Eye (tissue), 1 donor: Measurements from ENCODE around the gene CFAP74.

ENCODE experiments used
- DNase-seq: peaks from one replicate; pipeline ENCODE4 v3.0.0-alpha.2; 2015

Gene CFAP74

DNA sequence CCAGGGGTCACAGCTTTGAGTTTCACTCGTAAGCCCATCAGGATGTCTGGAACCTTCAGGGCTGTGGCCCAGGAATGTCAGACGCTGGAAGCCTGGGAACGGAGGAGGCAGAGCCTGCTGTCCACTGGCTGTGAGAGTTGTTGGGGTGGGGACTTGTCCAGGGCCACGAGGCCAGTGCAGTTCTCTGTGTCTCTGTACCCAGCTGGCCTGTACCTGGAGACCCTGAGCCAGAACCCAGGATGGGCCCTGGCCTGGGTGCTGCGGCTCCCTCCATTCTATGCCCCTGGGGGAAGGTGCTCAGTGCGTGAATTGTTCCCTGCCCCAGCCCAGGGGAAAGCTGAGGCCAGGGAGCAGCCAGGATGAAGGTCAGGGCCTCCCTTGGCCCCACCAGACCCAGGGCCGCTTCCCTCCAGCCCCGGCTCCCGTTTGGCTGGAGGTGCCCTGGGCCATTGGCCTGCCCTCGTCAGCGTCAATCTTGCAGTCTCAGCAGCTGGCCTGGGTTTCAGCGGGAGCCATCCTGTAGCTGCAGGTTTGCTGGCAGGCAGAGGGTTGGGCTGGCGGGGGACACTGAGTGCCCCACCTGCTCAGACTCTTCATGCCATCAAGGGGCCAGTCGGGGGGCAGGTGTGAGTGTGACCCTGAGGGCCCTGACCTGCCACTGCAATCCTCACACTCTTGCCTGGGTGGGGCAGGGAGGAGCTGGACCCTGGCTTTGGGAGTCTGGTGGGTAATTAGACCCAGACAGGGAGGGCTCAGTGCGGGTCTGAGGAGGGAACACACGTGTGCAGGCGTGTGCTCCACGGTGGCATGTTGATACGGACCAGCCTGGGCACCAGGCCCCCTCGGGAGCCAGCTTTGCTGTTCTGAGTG lies 89.2 kb downstream of the CFAP74 start:
- DNase-seq = no peak

DNA sequence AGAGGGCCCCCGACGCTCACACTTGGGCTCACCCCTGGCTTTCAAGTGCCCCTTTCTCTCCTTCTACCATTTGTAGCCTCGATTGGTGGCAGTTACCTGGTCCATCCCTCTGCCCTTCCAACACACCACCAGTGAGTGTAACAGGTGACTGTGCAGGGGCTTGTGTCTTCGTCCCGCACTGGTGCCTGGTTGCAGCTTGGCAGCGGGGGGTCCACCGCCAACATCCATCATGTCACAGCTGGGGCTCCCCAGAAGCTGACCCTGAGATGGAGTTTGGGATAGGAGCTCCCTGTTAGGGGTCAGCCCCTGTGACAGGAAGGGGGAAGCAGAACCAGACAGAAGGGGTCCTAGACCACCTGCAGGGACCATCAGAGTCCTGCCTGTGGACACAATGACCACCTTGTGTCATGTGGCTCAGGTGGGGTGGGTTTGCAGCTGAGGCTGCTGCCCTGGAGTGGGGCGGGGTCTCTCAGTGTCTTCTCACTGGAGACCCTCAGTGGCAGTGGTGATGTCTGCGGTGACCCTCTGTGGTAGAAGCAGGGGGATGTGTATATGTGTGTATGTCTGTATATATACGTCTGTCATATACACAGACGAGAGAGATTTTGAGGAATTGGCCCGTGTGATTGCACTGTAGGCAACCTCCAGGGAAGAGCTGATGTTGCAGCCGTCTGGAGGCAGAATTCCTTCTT lies 92.1 kb downstream of the CFAP74 start:
- DNase-seq = no peak

DNA sequence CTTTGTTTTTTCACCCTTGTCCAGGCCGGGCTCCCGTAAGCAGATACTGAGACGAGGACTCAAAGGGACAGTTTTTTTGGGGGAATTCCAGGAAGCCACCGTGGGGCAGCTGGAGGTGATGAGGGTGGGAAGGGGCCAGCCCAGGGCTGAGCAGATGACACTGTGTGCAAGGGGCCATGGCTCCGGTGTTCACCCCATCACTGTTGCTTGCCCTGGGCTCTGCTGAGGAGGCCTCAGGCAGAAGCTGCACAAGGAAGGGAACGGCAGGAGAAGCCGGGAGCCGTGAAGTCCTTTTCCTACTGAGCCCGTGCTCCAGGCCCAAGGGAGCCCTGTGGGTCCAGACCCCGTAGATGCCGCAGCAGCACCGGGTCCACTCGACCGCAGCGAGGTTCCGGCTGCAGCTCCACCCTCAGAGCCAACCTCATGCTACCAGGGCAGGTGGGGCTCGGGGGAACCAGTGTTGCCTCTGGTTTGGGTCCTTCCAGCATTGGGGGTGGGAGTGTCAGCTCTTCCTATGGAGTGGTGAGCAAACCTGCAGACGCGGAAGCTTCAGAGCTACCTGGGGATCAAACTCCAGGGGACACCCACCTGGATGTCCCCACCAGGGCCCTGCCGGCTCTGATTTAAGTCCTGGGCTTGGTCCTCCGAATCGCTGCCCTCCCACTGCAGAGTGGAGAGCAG lies 92.8 kb downstream of the CFAP74 start:
- DNase-seq = no peak

DNA sequence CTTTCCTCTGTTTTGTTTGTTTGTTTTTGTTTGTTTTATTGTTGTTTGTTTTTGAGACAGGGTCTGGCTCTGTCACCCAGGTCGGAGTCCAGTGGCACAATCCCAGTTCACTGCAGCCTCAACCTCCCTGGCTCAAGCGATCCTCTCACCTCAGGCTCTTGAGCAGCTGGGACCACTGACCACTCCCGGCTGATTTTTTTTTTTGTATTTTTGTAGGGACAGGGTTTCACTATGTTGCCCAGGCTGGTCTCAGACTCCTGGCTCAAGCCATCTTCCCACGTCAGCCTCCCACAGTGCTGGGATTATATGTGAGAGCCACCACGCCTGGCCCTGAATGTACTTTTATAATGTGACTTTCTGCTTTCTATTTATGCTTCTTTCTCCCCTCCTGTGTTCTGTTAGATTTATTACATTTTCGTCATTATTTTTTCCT lies 93.5 kb downstream of the CFAP74 start:
- DNase-seq = no peak

DNA sequence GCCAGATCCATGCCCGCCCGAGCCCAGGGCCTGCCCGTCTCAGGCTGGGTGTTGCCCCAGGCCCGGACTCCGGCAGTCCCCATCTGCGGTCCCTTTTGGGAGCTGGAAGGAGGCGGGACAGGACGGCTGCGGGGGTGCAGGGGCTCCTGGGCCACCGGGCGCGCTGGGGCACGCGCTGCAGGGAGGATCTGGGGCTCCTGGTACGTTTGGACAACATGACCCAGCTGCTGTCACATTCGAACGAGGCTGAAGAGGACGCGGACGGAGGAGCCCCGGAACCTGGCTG lies 95.1 kb downstream of the CFAP74 start:
- no peak for DNase-seq

DNA sequence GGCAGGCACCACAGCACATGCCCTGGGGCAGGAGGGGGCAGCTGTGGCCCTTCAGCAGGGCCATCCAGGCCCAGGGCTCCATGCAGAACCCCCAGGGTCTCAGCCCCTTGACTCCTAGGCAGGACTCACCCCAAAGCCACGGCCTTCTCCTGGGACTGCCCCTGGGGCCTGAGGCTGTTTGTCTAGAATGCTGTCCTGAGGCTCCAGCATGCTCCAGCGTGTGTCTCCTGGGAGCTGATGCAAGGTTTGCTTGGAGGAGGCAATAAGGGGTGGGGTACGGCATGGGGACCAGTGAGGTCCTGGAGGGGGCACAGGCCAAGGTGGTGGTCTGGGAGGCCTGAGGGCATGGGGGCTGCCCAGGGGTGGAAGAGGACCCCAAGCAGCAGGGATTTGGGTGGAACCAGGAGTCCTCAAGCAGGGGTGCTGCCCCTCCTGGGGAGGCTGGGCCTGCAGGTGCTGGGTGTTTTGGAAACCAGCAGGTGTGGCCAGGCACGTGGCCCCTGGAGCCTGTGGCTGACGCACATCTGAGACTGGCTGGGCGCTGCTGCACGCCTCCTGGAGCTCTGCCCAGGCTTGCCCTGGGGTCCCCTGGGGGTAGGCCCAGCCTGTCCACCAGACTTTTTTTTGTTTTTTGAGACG lies 96.4 kb downstream of the CFAP74 start:
- no peak for DNase-seq

DNA sequence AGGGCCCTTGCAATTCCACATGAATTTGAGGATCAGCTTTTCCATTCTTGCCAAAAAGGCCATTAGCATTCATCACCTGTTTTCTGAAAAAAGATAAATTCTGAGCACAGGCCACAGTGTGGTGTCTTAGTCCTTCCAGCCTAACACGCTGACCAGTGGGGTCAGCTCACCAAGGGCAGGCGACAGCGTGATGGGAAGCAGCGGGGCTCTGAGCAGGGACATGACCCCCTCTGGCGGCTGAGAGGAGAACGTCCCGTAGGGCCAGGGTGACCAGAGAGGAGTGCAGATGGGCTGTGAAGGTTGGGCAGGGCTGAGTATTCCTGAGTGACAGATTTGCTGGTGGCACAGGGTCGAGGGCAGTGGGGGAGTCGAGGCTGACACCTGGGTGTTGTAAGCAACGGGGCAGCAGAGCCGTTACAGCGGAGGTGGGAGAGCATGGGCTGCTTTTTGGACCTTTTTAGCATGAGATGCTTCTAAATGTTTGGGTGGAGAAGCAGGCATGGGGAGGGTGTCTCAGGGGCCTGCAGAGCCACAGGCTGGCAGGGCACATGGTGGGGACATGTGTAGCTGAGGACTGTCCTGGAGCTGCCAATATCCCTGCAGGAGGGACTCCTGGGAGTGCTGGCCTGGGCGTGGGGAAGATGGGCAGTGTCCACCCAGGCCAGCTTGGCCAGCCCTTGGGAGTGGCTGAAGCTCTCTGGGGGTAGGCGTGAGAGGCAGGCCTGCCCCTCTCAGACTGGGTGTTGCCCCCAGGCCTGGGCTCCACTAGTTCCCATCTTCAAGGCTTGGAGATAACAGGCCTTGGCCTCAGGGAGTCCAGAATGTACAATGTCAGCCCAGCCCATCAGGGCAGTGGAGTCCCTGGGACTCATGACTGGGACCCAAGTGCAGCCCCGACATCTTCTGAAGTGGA lies 97.1 kb downstream of the CFAP74 start:
- peak; percentile 92 for DNase-seq

DNA sequence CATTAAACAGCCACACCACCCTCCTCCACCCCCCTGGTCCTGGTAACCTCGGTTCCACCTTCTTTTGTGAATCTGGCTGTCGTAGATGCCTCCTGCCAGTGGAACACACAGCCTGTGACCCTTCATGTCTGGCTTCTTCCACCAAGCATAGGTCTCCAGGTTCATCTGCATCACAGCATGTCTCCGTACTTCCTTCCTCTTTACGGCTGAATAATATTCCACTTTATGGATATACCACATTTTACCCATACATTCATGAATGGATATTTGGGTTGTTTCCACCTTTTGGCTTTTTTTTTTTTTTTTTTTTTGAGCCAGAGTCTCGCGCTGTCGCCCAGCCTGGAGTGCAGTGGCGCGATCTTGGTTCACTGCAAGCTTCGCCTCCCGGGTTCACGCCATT lies 100.4 kb downstream of the CFAP74 start:
- no peak for DNase-seq

DNA sequence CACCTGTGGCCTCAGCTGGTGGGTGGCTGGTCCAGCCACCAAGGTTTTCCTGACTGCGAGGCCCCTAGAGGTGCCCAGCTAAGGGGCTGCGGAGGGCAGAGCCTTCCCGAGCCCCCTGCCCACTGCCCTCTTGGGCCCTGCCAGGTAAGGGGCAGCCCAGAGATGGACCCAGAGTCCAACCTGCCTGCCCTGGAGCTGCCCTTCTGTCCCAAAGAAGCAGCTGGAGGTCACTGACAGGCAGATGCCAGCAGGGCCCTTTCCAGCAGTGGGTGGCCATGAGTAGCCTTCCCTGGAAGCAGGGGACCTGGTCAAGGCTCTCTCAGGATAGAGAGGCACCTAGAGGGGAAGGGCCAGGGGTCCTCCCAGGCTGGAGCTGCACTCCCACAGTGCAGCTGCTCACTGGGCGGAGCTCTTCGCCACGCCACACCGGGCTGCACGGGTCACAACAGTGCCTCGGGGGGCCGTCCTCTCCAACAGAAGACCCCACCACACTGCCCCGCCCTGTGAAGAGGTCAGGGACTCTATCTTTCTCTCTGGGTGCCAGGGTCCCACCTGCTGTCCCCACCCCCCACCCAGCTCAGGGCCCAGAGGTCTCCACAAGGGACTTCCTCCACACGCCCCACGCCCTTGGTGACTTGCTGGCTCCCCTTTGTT lies 101.8 kb downstream of the CFAP74 start:
- DNase-seq = no peak

DNA sequence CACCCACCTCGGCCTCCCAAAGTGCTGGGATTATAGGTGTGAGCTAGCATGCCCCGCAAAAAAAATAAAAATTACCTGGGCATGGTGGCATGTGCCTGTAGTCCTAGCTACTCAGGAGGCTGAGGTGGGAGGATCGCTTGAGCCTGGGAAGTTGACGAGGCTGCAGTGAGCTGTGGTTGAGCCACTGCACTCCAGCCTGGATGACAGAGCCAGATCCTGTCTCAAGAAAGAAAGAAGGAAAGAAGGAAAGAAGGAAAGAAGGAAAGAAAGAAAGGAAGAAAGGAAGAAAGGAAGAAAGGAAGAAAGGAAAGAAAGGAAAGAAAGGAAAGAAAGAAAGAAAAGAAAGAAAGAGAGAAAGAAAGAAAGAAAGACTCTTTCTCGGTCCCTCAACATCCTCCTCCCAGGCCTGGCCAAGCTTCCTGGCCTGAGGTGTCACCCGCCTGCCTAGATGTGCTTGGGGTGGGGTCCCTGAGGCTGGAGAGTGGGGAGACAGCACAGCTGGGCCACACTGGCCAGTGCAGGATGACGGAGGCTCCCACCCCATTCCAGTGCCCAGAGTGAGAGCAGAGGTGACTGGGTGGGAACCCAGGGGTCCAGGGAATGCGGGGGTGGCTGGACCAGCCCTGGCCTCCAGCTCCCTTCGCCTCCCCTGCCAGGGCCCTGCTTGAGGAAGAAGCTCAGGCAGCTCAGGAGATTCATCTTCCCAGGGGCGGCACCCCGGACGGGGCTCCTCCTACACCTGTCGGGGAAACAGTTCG lies 102.5 kb downstream of the CFAP74 start:
- no peak for DNase-seq

DNA sequence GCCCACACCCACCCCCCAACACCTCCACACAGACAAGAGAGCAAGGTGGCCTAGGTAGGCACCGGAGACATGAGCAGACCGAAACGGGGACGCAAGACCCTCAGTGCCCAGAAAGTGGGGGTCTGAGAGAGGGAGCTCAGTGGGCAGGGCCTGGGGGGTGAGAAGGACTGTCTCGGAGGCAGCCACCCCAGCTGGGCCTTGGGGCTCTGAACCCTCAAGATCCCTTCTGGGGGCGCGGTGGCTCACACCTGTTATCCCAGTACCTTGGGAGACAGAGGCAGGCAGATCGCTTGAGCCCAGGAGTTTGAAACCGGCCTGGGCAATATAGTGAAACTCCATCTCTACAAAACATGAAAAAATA lies 103.6 kb downstream of the CFAP74 start:
- no peak for DNase-seq

DNA sequence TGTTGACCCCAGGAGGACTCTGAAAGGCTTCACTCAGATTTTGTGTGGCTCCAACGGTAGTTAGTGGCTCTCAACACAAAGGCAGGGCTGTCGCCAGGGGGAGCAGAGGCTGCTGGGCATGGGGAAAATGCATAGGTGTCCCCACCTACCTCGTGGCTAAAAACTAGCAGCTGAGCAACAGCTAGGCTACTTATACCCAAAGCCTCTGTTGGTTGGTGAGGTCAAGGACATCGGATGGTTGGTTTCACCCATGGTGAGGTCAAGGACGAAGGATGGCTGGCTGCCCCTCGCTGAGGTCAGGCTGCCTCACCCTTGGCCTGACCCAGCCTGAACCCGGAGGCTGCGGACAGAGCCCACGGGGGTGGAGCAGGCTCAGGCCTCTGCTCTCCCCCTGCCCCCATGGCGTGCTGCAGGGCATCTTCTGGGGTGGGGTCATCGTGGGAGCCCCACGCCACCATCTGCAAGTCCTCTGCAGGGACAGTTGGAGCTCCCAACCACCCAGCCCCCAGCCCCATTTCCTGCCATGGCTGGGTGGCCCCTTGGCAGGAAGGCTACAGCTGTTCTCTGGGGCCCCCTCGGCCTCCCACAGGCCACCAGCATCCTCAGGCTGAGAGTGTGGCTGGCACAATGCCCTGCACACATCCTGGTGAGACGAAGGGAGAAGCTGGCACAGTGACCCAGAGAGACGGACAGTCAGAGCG lies 104.2 kb downstream of the CFAP74 start:
- no peak for DNase-seq

DNA sequence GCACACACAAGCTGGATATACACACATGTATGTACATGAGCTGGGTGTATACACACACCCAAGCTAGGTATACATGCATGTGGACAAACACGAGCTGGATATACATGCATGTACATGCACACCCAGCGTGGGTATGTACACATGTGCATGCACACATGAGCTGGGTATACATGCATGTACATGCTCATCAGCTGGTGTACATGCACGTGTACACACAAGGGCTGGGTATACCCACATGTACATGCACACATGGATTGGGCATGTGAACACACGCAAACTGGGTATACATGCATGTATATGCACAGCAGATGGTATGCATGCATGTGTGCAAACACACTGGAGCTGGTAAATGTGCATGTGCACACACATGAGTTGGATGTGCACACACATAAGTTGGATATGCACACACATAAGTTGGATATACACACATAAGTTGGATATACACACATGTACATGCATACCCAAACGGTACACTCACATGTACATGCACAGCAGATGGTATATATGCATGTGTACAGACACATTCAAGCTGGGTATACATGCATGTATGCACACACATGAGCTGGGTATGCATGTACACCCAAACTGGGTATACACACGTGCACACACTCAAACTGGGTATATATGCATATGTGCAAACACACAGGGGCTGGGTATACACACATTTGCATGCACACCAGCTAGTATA lies 105.2 kb downstream of the CFAP74 start:
- no peak for DNase-seq

DNA sequence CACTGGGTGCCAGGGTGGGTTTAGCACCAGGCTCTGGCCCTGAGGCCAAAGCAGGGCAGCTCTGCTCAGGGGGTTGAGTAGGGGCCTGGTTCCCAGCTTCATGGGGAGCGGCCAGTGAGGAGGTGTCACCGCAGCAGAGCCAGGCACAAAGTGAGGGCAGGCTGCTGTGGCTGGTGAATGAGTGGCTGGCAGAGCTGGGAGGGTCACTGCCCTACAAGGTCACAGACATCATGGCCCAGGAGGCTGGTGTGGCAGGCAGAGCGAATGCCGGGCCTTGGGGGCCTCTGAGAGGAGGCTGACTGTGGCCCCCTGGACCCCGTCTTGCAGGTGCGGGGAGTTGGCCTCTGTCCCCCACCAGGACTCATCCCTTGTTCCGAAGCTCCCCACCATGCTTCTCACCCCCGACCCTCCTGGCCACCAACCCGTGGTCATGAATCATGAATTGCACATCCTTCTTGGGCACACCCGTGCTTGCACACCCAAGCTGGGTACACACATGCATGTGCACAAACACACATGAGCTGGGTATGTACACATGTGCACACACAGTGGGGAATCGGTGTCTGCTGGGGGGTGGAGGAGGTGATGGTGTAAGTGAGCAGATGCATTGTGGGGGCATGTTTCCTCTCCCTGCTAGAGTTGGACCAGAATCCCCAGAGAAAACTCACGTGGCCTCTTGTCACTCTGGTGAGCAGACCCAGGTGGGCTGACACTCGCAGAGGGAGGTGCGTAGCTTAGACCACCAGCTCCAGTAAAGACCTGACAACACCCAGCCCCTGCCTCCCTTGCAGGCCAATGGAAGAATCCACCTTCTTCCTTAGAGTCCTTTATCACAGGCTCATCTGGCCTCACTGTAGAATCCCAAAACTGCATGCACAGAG lies 107.9 kb downstream of the CFAP74 start:
- DNase-seq = no peak

DNA sequence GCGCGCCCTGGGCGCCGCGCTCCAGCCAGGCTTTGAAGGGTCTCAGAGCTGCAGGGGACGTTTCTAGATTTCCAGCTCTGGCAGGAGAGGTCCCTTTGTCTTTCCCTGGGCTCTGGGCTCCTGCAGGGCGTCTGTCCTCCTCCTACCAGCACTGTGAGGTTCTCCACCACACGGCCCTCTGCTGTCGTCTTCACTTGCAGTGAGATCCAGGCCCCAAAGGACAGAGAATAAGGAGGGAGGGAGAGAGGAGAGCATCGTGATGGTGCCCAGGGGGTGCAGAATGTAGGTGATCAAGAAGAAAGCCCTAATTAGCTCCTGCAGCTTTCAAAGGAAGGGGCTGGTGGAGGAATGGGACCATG lies 108.5 kb downstream of the CFAP74 start:
- no peak for DNase-seq

DNA sequence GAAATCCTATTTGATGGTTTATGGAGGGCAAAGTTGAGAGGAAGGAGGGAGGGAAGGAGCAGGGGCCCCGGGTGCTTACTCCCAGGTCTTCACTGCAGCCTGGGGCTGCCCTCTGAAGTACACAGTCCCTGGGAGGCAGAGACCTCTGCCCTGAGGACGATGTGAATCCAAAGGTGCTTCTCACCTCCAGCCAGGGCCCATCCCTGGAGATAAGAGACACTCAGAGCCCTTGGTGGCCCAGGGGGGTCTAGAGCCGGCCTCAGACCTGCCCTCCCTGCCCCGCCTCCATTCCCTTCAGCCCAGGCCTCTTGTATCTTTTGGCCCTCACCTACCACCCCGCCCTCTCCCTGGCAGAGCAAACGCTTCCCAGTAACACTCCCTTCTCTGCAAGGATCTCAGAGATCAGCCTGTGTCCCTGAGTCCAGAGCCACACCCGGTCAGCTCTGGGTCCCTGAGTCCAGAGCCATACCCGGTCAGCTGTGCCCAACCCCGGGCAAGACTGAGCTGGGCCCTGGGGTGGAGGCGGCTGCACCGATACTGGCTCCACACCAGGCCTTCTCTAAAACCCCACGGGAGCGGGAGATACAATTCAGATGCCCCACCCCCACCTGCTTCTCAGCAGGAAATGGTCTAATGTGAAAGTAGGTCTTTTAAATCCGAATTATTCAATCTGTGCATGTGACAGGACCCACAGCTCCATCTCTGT lies 109.1 kb downstream of the CFAP74 start:
- no peak for DNase-seq

DNA sequence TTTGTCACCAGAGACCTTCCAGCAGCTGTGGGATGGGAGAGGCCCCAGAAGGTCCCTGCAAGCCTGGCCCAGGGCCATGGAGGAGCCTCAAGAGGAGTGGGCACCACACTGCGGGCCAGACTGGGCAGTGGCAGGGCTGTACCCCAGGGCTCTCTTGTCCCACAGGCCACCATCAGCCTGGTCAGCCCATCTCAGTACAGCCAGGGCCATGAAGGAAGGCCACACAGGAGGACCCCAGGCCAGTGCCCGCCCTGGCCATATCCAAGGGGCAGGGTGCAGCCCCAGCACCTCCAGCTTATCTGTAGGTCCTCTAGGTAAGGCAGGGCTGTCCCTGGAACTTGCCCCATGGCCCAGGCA lies 109.6 kb downstream of the CFAP74 start:
- DNase-seq = no peak

DNA sequence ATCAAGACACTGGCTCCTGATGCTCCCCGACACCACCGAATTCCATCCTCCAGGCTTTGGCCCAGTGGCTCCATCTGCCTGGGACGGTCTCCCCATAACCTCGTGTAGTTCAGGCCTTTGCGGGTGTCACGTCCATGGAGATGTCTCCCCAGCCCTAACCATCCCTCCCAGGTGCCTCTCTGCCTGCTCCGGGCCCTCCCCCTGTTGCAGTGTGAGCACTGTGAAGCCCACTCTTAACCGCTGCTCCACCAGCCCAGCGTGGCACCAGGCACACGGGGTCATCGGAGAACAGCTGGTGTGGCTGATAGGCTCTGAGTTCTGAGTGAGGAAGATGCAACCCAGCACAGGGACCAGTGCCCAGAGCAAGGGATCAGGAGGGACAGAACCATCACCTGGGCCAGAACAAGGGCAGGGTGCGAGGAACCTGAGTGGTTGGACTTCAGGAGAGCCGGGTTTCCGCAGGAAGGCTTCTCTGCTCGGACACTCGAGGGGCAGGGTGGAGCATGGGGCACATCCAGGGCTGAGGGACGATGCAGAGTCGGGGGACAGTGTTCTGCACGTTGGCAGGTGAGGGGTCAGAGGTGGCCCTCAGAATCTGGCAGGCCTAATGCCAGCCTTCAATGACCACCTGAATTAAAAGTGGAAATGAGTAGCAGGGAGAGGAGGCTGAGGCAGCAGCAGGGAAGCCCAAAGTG lies 110.1 kb downstream of the CFAP74 start:
- no peak for DNase-seq
